Suppressor macrophage treated with lipopolysaccharide for 4 hours (primary cell): ENCODE results near the gene SLC23A2.

Experiments
- DNase-seq: peaks from one replicate; pipeline ENCODE4 v3.0.0-alpha.2; 2020

Gene SLC23A2

GRCh38 chr20:4837760-4838159 is 163.6 kb downstream of the SLC23A2 start:
- no peak for DNase-seq

- DNase-seq = no peak
These were observed 164.4 kb downstream of the SLC23A2 start for GRCh38 chr20:4836935-4837334.

- no peak for DNase-seq
These were observed 164.8 kb downstream of the SLC23A2 start for GRCh38 chr20:4836473-4836872.

- no peak for DNase-seq
These were observed 165.8 kb downstream of the SLC23A2 start for GRCh38 chr20:4835244-4836177.

GRCh38 chr20:4833074-4833728 is 168.1 kb downstream of the SLC23A2 start:
- DNase-seq = no peak

- DNase-seq = no peak
These were observed 168.8 kb downstream of the SLC23A2 start for GRCh38 chr20:4832469-4832868.

GRCh38 chr20:4830696-4831095 is 170.6 kb downstream of the SLC23A2 start:
- no peak for DNase-seq

GRCh38 chr20:4830259-4830658 is 171.1 kb downstream of the SLC23A2 start:
- DNase-seq = no peak

- peak; percentile 72 for DNase-seq
These were observed 171.6 kb downstream of the SLC23A2 start for GRCh38 chr20:4829514-4830215.

GRCh38 chr20:4828830-4829513 is 172.3 kb downstream of the SLC23A2 start:
- DNase-seq = peak; percentile 51

- DNase-seq = no peak
These were observed 179.7 kb downstream of the SLC23A2 start for GRCh38 chr20:4821590-4821989.

- no peak for DNase-seq
These were observed 180.3 kb downstream of the SLC23A2 start for GRCh38 chr20:4820806-4821518.

GRCh38 chr20:4819901-4820300 is 181.4 kb downstream of the SLC23A2 start:
- no peak for DNase-seq

- no peak for DNase-seq
These were observed 184.1 kb downstream of the SLC23A2 start for GRCh38 chr20:4817230-4817671.

GRCh38 chr20:4815628-4816027 is 185.7 kb downstream of the SLC23A2 start:
- peak; percentile 62 for DNase-seq

GRCh38 chr20:4814696-4815252 is 186.5 kb downstream of the SLC23A2 start:
- DNase-seq = peak; percentile 96

GRCh38 chr20:4813863-4814695 is 187.2 kb downstream of the SLC23A2 start:
- DNase-seq = peak; percentile 83

GRCh38 chr20:4813076-4813862 is 188.0 kb downstream of the SLC23A2 start:
- peak; percentile 80 for DNase-seq

GRCh38 chr20:4812641-4813075 is 188.7 kb downstream of the SLC23A2 start:
- no peak for DNase-seq

GRCh38 chr20:4812216-4812615 is 189.1 kb downstream of the SLC23A2 start:
- DNase-seq = no peak
